ENCODE data around the gene S100A13.

DNA sequence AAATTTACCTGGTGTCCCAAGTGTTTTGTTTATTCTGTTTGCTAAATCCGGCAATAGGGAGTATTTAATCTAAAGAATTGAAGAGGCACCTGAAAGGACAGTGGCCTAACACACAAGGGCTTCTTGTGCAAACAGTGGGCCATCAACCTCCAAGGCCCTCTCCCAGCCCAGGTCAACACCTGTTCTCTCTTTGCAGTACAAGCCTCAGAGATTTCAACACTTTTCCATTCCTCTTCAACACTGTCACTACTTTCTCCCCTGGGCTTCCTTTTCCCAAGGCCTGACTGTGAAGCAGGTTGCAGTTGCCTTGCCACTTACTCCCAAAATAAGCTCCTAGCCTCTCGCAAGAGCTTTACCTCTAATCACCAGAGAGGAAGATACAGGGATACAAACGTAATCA lies 28.0 kb upstream of the S100A13 start:
- TF ChIP-seq, protein P1, sequence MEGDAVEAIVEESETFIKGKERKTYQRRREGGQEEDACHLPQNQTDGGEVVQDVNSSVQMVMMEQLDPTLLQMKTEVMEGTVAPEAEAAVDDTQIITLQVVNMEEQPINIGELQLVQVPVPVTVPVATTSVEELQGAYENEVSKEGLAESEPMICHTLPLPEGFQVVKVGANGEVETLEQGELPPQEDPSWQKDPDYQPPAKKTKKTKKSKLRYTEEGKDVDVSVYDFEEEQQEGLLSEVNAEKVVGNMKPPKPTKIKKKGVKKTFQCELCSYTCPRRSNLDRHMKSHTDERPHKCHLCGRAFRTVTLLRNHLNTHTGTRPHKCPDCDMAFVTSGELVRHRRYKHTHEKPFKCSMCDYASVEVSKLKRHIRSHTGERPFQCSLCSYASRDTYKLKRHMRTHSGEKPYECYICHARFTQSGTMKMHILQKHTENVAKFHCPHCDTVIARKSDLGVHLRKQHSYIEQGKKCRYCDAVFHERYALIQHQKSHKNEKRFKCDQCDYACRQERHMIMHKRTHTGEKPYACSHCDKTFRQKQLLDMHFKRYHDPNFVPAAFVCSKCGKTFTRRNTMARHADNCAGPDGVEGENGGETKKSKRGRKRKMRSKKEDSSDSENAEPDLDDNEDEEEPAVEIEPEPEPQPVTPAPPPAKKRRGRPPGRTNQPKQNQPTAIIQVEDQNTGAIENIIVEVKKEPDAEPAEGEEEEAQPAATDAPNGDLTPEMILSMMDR (IDR thresholded peaks at IDR 0.05 in 2 of 3, conservative IDR thresholded peaks at IDR 0.05 in 1 of 3; ENCODE audit: control insufficient read depth in 2 of 3, extremely low read depth in 1 of 3, insufficient read depth in 1 of 3, low read depth in 3 of 3, low read length in 3 of 3), result no peak
- TF ChIP-seq POLR2A (IDR thresholded peaks at IDR 0.05; ENCODE audit: low read depth, low read length), result no peak
- no peak for TF ChIP-seq NFYB (IDR thresholded peaks at IDR 0.05; ENCODE audit: insufficient read depth, low read depth, low read length)
- no peak for TF ChIP-seq MTA2 (IDR thresholded peaks at IDR 0.05; ENCODE audit: low read depth)
- no peak for TF ChIP-seq RBBP5 (conservative IDR thresholded peaks at IDR 0.05)
- TF ChIP-seq GABPA (IDR thresholded peaks at IDR 0.05; ENCODE audit: low read depth), result no peak
- TF ChIP-seq, protein P2, sequence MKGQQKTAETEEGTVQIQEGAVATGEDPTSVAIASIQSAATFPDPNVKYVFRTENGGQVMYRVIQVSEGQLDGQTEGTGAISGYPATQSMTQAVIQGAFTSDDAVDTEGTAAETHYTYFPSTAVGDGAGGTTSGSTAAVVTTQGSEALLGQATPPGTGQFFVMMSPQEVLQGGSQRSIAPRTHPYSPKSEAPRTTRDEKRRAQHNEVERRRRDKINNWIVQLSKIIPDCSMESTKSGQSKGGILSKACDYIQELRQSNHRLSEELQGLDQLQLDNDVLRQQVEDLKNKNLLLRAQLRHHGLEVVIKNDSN (IDR thresholded peaks at IDR 0.05; ENCODE audit: borderline replicate concordance, extremely low read length, insufficient read depth, low read depth, low read length), result no peak
- no peak for TF ChIP-seq TAF1 (IDR thresholded peaks at IDR 0.05; ENCODE audit: borderline replicate concordance, low read depth, low read length)
